ENCODE measurements around the gene LTO1. TPM values are rescaled to one million over a fixed set of nuclear protein-coding genes. Genes with fewer than 3 reads are reported as not detected.

LTO1 gene
- total RNA-seq, 1 donor from 2014 or later, result 26.6 TPM

- H3K4me1 Mint-ChIP-seq, result peaks cover 25% of the 10 kb centered on the region
- H3K9me3 Mint-ChIP-seq, result no peaks in the 10 kb centered on the region
- H3K27me3 Mint-ChIP-seq (ENCODE audit: low read depth), result peaks cover 86% of the 10 kb centered on the region
- no peak overlapping the region for H3K4me3 Mint-ChIP-seq
- DNase-seq (ENCODE audit: low read depth, low spot score), result no peak
- H3K27ac Mint-ChIP-seq (ENCODE audit: unreplicated experiment), result no peak overlapping the region
- H3K36me3 Mint-ChIP-seq (ENCODE audit: low read depth), result no peaks in the 10 kb centered on the region
- no peak for TF ChIP-seq CTCF (conservative IDR thresholded peaks at IDR 0.05)
Observed at GRCh38 chr11:69703453-69703767, 28.3 kb upstream of the LTO1 start.

DNA sequence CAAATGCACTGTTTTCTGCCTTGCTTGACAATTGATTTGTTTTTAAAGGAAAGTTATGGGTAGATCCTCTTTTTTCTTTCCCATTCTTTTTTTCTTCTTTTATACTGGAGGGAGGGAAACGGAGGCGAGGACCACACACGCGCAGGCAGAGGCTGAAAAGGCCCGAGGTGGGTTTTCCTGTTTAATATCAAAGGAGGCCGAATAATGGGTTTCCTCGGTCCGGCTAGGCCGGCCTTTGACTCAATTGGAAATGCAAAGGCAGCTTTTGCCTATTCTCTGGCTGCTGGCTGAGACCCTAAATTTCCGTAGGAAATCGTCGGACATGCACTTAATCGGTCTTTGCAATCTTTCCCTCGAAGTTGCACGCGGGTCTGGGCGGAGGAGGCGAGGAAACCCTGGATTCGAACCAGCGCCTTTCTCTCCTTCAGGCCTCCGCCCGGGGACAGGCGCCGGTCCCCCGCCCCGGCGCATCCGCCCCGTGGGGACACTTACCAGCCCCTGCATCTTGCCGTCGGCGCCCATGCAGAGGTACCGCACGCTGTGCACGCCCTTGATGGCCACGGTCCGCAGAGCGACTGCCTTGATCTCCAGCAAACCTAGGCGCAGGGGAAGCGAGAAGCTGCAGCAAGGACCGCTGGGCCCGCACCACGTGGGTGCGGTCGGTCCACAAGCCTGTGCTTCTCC lies 27.8 kb upstream of the LTO1 start:
- no peaks in the 10 kb centered on the region for H3K36me3 Mint-ChIP-seq (ENCODE audit: low read depth)
- no peaks in the 10 kb centered on the region for H3K9me3 Mint-ChIP-seq
- peaks cover 89% of the 10 kb centered on the region for H3K27me3 Mint-ChIP-seq (ENCODE audit: low read depth)
- H3K4me3 Mint-ChIP-seq, result peak overlapping the region; percentile 59
- H3K4me1 Mint-ChIP-seq, result peaks cover 25% of the 10 kb centered on the region
- no peak for TF ChIP-seq CTCF (conservative IDR thresholded peaks at IDR 0.05)
- DNase-seq (ENCODE audit: low read depth, low spot score), result no peak
- no peak overlapping the region for H3K27ac Mint-ChIP-seq (ENCODE audit: unreplicated experiment)

DNA sequence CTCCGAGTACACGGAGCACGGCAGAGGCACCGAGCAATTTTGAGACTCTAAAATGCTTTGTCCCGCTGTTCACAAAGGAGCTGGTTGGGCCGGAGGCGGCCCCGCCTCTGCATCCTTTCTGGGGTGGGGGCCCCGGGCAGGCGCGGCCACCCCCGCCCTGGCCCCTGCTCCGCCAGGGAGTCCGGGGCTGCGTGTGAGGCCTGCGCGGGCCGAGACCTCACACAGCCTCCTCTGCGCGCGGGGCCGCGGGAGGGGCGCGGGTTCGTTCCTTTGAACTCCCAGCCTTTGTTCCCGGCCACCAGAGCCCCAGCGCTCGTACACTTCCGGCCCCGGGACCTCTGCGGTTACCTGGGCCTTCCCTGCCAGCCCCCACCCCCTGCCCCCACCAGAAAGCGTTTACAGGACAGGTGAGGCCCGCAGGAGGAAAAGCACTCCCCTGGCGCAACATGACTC lies 27.1 kb upstream of the LTO1 start:
- H3K27ac Mint-ChIP-seq (ENCODE audit: unreplicated experiment), result no peak overlapping the region
- no peak for TF ChIP-seq CTCF (conservative IDR thresholded peaks at IDR 0.05)
- peak overlapping the region; percentile 59 for H3K4me3 Mint-ChIP-seq
- peaks cover 90% of the 10 kb centered on the region for H3K27me3 Mint-ChIP-seq (ENCODE audit: low read depth)
- no peaks in the 10 kb centered on the region for H3K9me3 Mint-ChIP-seq
- H3K4me1 Mint-ChIP-seq, result peaks cover 23% of the 10 kb centered on the region
- H3K36me3 Mint-ChIP-seq (ENCODE audit: low read depth), result no peaks in the 10 kb centered on the region
- no peak for DNase-seq (ENCODE audit: low read depth, low spot score)

DNA sequence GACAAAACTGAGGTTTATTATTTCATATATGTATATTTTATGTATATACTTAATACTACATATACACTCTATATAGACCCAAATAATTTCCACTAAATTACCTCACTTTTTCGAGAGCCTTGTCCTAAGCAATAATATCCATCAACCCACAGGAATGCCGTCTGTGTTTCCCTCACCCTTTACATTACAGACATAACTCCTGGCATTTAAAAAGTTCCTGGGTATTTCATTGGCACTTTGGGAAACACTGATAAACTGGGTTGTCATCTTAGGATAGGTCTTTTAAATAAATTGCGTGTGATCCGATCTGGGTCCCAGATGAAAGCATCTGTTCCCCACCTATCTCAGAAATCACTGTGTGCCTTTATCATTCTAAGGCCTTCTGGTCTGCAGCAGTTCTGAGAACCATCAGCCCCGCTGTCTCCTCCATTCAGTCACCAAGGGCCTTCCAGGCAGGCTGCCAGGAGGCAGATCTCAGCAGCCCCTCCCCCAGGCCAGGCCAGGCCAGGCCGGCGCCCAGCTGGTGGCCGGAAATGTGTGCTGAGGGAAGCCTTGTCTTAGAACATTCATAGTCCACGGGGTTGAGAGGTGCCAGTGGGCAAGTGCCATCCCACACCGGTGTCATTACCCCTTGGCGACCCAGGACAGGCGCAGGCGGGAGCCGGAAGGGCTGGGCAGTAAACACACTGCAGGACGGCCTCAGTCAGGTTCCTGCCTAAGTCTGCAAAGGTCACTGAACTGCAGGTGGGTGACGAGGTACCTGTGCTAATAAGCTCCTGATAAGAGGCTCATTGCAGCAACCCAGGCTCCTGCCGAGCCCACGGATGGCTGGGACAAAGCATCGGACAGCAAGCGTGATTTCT lies 25.4 kb upstream of the LTO1 start:
- TF ChIP-seq CTCF (conservative IDR thresholded peaks at IDR 0.05), result no peak
- Mint-ChIP-seq H3K27me3 (ENCODE audit: low read depth) (peaks cover 87% of the 10 kb centered on the region), H3K36me3 (ENCODE audit: low read depth) (no peaks in the 10 kb centered on the region), H3K4me1 (peaks cover 17% of the 10 kb centered on the region), H3K27ac (ENCODE audit: unreplicated experiment) (no peak overlapping the region), H3K4me3 (peak overlapping the region; percentile 69), H3K9me3 (no peaks in the 10 kb centered on the region)
- no peak for DNase-seq (ENCODE audit: low read depth, low spot score)

- no peak for DNase-seq (ENCODE audit: low read depth, low spot score)
- Mint-ChIP-seq H3K4me1 (peaks cover 13% of the 10 kb centered on the region), H3K27ac (ENCODE audit: unreplicated experiment) (no peak overlapping the region), H3K36me3 (ENCODE audit: low read depth) (no peaks in the 10 kb centered on the region), H3K9me3 (no peaks in the 10 kb centered on the region), H3K4me3 (no peak overlapping the region), H3K27me3 (ENCODE audit: low read depth) (peaks cover 86% of the 10 kb centered on the region)
- no peak for TF ChIP-seq CTCF (conservative IDR thresholded peaks at IDR 0.05)
Observed at GRCh38 chr11:69699213-69699612, 24.1 kb upstream of the LTO1 start.
